ENCODE results near the gene CAMLG. TPM values are rescaled to one million over a fixed set of nuclear protein-coding genes. Genes with fewer than 3 reads are reported as not detected.
"Not testable (repeated sequence)": the region's sequence is repeated elsewhere in the genome, so short reads cannot be mapped to it uniquely, and the experiment has no call there.

The CAMLG gene
- polyA plus RNA-seq, 1 experiment: 16.9 TPM

DNA sequence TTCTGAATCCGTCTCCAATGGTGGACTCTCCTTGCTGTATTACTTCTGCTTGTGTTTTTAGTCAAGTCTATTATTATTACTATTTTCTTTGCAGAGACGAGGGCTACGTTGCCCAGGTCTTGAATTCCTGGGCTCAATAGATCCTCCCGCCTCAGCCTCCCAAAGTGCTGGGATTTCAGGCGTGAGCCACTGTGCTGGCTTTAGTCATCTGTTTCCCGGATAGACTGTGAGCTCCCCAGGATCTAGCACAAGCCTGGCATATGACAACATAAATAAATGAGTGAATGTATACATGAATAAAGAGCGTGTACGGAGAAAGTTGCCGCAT is 19.8 kb downstream of the CAMLG start:
- CTCF ChIA-PET: interaction anchor here (1.0 to 5.3 kb wide), 5 partner anchors 9 to 146 kb away, joined by 3 to 29 read pairs (median 4); partner anchors contain the start of genes CAMLG and PCBD2
- POLR2A ChIA-PET: no interaction called here
- TF ChIP-seq, protein P1, sequence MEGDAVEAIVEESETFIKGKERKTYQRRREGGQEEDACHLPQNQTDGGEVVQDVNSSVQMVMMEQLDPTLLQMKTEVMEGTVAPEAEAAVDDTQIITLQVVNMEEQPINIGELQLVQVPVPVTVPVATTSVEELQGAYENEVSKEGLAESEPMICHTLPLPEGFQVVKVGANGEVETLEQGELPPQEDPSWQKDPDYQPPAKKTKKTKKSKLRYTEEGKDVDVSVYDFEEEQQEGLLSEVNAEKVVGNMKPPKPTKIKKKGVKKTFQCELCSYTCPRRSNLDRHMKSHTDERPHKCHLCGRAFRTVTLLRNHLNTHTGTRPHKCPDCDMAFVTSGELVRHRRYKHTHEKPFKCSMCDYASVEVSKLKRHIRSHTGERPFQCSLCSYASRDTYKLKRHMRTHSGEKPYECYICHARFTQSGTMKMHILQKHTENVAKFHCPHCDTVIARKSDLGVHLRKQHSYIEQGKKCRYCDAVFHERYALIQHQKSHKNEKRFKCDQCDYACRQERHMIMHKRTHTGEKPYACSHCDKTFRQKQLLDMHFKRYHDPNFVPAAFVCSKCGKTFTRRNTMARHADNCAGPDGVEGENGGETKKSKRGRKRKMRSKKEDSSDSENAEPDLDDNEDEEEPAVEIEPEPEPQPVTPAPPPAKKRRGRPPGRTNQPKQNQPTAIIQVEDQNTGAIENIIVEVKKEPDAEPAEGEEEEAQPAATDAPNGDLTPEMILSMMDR (IDR thresholded peaks at IDR 0.05; ENCODE audit: insufficient read depth, low read depth, low read length): no peak
- Histone ChIP-seq H3K27me3 (ENCODE audit: control insufficient read depth, insufficient read depth, low read length) (no peaks in the 10 kb centered on the region), H3K4me3 (ENCODE audit: low read depth, low read length) (peak overlapping the region; percentile 82), H3K36me3 (ENCODE audit: control insufficient read depth, insufficient read depth, low read length) (no peaks in the 10 kb centered on the region)
- no peak for DNase-seq (ENCODE audit: low read depth)

DNA sequence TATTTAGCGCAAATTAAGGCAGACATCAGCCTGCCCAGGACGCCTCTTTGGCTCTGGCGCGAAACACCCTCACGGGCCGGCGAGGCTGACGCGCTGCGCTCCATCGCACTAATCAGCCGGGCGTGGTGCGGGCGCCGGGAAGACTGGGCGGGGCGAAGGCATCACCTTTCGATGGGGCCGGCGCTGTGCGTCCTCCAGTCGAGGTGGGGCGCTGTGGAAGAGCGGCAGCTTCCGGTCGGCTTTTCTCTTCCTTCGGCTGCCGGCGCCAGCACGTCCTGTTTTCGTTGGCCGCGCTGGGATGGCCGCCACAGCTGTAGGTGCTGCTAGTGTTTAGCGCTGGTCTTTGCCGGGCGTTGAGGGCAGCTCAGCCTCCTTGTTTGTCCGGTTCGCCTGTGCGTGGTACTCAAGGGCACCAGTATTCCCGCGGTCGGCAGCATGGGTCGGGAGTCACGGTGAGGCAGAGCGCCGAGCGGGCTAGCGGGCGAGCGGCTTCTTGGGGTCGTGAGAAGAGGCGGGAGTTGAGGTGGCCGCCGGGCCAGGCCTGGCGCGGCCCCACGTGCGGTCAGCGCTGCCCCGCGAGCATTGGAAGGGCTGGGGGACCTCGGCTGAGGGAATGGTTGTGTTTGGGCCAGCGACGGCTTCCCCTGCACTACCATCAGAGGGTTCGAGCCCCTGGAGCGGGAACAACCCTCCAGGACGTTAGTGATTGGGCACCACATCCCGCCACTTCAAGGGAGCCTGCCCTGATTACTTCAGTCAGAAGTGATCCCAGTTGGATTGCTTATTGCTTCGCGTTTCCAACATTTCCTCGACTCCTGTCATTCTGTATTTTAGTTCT is 20.4 kb downstream of the CAMLG start, which contains the start of gene DDX46:
TSS of gene DDX46 (plus strand) at position 276 of the 838 bp plus-strand sequence. CDS start at position 436, 160 bp downstream.
- TF ChIP-seq, protein P1 (IDR thresholded peaks at IDR 0.05; ENCODE audit: insufficient read depth, low read depth, low read length): peak; percentile 88
- POLR2A ChIA-PET: interaction anchor here (0.6 kb wide), 1 partner anchor 30 kb away, joined by 3 read pairs; no protein-coding TSS in a partner anchor
- CTCF ChIA-PET: interaction anchor here (0.7 to 5.3 kb wide), 8 partner anchors 9 to 146 kb away, joined by 3 to 29 read pairs (median 4); partner anchors contain the start of genes CAMLG and PCBD2
- peak within 1 kb of the TSS; percentile 82 for H3K4me3 ChIP-seq (ENCODE audit: low read depth, low read length)
- H3K36me3 ChIP-seq (ENCODE audit: control insufficient read depth, insufficient read depth, low read length): no peaks in the 10 kb centered on the region; the same call in 1 of the 2 replicates
- H3K27me3 ChIP-seq (ENCODE audit: control insufficient read depth, insufficient read depth, low read length): no peaks in the 10 kb centered on the region
- DNase-seq (ENCODE audit: low read depth): peak; percentile 55

DNA sequence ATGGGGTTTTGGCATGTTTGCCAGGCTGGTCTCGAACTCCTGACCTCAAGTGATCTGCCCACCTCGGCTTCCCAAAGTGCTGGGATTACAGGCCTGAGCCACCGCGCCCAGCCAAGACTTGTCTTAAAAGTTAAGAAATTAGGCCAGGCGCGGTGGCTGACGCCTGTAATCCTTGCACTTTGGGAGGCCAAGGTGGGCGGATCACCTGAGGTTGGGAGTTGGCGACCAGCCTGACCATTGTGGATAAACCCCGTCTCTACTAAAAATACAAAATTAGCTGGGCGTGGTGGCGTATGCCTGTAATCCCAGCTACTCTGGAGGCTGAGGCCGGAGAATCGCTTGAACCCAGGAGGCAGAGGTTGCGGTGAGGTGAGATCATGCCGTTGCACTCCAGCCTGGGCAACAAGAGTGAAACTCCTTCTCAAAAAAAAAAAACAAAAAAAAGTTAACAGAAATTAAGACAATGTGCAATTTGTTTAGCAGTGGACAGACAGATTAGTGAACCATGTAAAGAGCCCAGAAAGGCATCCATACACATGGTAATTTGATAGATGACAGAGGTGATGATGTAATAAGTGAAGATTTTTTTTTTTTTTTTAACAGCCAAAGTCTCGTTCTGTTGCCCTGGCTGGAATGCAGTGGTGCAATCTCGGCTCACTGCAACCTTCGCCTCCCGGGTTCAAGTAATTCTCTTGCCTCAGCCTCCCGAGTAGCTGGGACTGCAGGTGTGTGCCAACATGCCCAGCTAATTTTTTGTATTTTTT is 29.4 kb downstream of the CAMLG start:
- H3K27me3 ChIP-seq (ENCODE audit: control insufficient read depth, insufficient read depth, low read length); POLR2A ChIA-PET; H3K4me3 ChIP-seq (ENCODE audit: low read depth, low read length); DNase-seq (ENCODE audit: low read depth): not testable (repeated sequence)
- peaks cover 14% of the 10 kb centered on the region for H3K36me3 ChIP-seq (ENCODE audit: control insufficient read depth, insufficient read depth, low read length)
- CTCF ChIA-PET: interaction anchor here (0.7 kb wide), 1 partner anchor 9 kb away, joined by 4 read pairs; the partner anchor contains the start of gene DDX46

DNA sequence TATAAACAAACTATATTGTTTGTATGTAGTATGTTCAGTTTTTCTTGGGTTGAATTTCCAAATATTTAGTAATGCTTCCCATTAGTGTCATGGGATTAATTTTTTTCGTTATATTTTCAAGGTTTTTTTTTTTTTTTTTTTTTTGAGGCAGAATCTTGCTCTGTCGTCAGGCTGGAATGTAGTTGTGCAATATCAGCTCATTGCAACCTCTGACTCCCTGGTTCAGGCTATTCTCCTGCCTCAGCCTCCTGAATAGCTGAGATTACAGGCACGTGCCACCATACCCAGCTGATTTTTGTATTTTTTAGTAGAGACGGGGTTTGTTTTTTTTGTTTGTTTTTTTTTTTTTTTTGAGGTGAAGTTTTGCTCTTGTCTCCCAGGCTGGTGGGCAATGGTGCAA is 30.9 kb downstream of the CAMLG start:
- CTCF ChIA-PET: no interaction called here
- Histone ChIP-seq H3K27me3 (ENCODE audit: control insufficient read depth, insufficient read depth, low read length) (no peaks in the 10 kb centered on the region), H3K36me3 (ENCODE audit: control insufficient read depth, insufficient read depth, low read length) (peaks cover 15% of the 10 kb centered on the region), H3K4me3 (ENCODE audit: low read depth, low read length) (no peak overlapping the region)
- DNase-seq (ENCODE audit: low read depth): no peak
- TF ChIP-seq, protein P1 (IDR thresholded peaks at IDR 0.05; ENCODE audit: insufficient read depth, low read depth, low read length): no peak
- POLR2A ChIA-PET: no interaction called here

DNA sequence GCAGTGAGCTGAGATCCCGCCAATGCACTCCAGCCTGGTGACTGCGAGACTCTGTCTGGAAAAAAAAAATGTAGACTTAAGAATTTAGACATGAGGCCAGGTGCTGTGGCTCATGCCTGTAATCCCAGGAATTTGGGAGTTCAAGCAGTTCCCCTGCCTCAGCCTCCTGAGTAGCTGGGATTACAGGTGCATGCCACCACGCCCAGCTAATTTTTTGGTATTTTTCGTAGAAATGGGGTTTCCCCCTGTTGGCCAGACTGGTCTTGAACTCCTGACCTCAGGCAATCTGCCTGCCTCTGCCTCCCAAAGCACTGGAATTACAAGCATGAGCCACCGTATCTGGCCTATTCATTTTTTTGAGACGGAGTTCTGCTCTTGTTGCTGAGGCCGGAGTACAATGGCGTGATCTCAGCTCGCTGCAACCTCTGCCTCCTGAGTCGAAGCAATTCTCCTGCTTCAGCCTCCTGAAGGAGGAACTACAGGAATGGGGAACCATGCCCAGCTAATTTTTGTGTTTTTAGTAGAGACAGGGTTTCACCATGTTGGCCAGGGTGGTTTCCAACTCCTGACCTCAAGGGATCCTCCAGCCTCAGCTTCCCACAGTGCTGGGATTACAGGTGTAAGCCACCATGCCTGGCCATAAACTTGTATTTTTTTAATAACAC is 34.2 kb downstream of the CAMLG start:
- ChIA-PET CTCF (interaction anchor here (0.7 to 1.2 kb wide), 2 partner anchors 23 to 132 kb away, joined by 3 to 5 read pairs; partner anchors contain the start of gene PCBD2), POLR2A (no interaction called here)
- TF ChIP-seq, protein P1 (IDR thresholded peaks at IDR 0.05; ENCODE audit: insufficient read depth, low read depth, low read length): no peak
- Histone ChIP-seq H3K27me3 (ENCODE audit: control insufficient read depth, insufficient read depth, low read length) (no peaks in the 10 kb centered on the region), H3K36me3 (ENCODE audit: control insufficient read depth, insufficient read depth, low read length) (peaks cover 12% of the 10 kb centered on the region), H3K4me3 (ENCODE audit: low read depth, low read length) (no peak overlapping the region)
- DNase-seq (ENCODE audit: low read depth): no peak
